ENCODE measurements around the gene CD79B.
"Not testable (repeated sequence)": the region's sequence is repeated elsewhere in the genome, so short reads cannot be mapped to it uniquely, and the experiment has no call there.

CD79B gene

GRCh38 chr17:63909586-63909985, 22.5 kb downstream of the CD79B start:
- not testable (repeated sequence) for DNase-seq

GRCh38 chr17:63907161-63907778, 24.9 kb downstream of the CD79B start:
- DNase-seq = peak; percentile 40

- not testable (repeated sequence) for DNase-seq
Measured at GRCh38 chr17:63904796-63905195, 27.3 kb downstream of the CD79B start.

GRCh38 chr17:63903787-63904201, 28.3 kb downstream of the CD79B start:
- not testable (repeated sequence) for DNase-seq

GRCh38 chr17:63901971-63902370, 30.2 kb downstream of the CD79B start:
- not testable (repeated sequence) for DNase-seq

GRCh38 chr17:63898899-63899798, 33.0 kb downstream of the CD79B start:
- peak; percentile 61 for DNase-seq

- not testable (repeated sequence) for DNase-seq
Measured at GRCh38 chr17:63896524-63897354, 35.4 kb downstream of the CD79B start, which contains the start of gene CSH1. Gene CSH1, minus strand, starts transcription at chr17:63896574. Its CDS starts 63 bp downstream, at chr17:63896511.

- not testable (repeated sequence) for DNase-seq
Measured at GRCh38 chr17:63894821-63895220, 37.3 kb downstream of the CD79B start.

GRCh38 chr17:63894021-63894420, 38.1 kb downstream of the CD79B start:
- DNase-seq = not testable (repeated sequence)

GRCh38 chr17:63892316-63893037, 39.7 kb downstream of the CD79B start:
- not testable (repeated sequence) for DNase-seq

GRCh38 chr17:63889026-63889848, 42.9 kb downstream of the CD79B start:
- peak; percentile 22 for DNase-seq

- not testable (repeated sequence) for DNase-seq
Measured at GRCh38 chr17:63885119-63885518, 47.0 kb downstream of the CD79B start.

GRCh38 chr17:63882626-63883126, 49.5 kb downstream of the CD79B start:
- not testable (repeated sequence) for DNase-seq

GRCh38 chr17:63881935-63882601, 50.1 kb downstream of the CD79B start, which contains the start of gene GH2:
Gene GH2, minus strand, starts transcription at chr17:63881944. Its CDS starts 143 bp downstream, at chr17:63881801.
- DNase-seq = peak; percentile 74

- not testable (repeated sequence) for DNase-seq
Measured at GRCh38 chr17:63881337-63881736, 50.8 kb downstream of the CD79B start.

- DNase-seq = no peak
Measured at GRCh38 chr17:63880706-63881105, 51.4 kb downstream of the CD79B start.

Measured in RPMI8226 (cell line).